Fibroblast of gingiva (primary cell): ENCODE results near the gene CTDNEP1.
"Not testable (repeated sequence)": the region's sequence is repeated elsewhere in the genome, so short reads cannot be mapped to it uniquely, and the experiment has no call there.

ENCODE experiments used
- DNase-seq: peaks from one replicate; pipeline ENCODE4 v3.0.0-alpha.2; 2011; ENCODE audit warnings: low read depth

The CTDNEP1 gene

DNA sequence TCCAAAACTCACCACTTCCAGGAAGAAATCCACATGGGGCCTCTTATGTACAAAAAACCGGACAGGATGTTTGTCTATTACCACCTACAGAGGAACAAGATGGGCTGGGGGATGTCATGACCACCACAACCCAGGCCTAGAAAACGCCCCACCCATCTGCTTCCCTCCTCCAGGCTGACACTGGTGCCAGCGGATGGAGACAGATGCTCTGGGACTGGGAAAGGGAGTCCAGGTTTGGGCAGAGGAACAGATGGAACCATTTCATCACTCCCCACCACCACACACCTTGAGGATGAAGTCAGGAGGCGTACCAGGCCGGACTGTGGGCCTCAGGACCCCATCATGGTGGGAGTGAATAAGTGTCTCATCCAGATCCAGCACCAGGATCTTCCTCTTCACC is 4.8 kb downstream of the CTDNEP1 start:
- no peak for DNase-seq

DNA sequence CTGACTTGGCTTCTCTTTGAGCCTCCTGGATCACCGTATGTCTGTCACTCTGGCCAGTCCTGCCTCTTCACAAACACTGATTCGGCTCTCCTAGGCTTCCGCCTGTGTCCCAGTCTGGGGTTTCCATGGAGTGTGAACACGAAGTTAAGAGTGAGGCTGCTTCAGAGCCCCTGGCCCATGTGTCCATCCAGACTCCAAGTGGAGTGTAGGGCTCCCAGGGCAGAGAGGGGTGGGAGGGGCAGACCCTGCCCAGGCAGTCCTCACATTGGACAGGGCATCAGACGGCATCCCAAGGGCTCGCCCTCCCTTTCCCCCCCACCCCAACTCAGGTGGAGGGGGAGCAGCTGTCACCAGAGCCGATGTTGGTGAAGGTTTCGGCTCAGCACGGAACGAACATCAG is 7.7 kb downstream of the CTDNEP1 start:
- not testable (repeated sequence) for DNase-seq

DNA sequence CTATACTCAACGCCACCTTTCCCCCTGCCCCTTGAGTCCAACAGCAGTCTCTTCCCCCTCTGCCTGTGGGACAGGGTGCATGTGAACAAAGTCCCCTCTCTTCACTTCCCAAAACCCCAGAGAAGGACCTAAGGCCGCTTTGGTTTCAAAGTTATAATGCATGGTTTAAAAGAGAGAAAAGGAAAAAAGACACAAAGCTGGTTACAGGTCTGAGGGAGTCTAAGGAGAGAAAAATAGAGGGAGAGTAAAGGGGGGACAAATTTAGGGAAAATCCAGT is 8.1 kb downstream of the CTDNEP1 start:
- no peak for DNase-seq

DNA sequence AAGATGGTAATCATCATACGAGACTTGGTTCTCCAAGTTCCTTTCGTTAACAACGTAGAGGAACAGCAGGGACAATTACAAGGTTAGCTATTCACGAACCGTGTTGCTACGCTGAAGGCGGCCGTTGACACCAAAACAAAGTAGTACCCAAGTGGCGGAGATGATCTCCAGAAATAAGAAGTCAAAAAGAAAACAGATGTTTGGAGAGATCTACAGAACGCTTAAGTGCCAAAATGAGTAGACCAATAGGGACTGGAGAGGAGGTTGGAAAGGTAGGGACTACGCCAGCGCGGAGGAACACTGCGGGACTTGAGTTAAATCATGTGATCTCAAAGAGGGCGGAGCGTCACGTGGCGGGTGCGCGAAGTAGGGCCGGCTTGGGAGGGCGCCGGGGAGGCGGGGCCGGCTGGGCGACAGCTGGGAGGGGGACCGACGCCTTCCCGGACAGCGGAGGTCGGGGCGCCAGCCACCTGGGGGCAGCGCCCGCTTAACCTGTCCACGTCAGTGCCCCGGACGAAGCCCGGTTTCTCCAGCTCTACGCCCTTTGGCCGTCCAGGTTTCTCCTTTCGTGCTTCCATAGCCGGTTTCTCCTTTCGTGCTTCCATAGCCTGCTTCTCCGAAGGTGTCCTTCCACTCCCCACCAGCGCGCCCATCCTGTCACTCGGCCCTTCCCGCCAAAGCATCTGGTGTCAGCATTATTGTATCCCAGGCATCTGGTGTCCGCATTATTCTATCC is 8.6 kb downstream of the CTDNEP1 start:
- peak; percentile 98 for DNase-seq

DNA sequence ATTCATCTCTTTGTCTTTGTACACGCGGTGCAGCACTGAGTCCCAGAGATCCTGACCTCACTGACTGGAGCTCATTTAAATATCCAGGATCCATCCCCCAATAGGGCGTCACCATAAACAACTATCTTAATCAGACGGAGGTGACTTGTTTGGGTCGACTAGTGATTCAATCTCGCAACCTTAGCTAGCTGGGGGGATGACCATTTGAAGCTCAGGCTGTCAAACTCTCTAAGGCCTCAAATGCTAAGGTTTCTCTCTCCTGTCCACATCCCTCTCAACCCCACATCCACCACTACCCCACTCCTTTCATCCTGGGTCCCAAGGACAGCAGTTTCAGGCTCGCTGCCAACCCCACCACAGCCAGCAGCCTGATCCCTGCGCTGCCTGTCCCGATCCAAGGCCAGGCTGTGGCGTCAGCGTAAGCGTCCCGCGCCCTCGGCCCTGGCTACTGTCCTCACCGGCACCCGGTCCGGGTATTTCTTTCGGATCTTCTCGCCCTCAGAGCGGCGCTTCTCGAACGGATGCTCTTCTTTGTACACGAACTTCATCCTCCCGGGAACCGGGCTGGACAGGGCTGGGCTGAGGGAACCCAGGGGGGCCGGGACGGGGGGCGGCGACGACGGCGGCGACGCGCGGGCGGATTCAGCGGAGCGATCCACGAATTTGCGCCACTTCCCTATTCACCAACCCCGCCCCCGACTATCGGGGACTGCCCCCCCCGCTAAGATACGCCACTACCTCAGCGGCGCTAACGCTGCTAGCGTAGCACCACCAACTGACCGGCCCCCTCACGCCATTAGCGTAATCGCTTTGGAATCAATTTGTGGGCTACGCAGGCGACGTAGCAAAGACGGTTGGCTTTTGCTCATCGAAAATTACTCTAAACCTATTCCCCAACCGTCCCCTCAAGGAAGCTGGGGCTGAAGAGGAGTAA is 9.5 kb downstream of the CTDNEP1 start, which contains the start of gene GABARAP:
TSS of gene GABARAP (minus strand) at position 667 of the 934 bp plus-strand sequence. CDS start at position 548, 119 bp downstream.
- DNase-seq = peak; percentile 93

DNA sequence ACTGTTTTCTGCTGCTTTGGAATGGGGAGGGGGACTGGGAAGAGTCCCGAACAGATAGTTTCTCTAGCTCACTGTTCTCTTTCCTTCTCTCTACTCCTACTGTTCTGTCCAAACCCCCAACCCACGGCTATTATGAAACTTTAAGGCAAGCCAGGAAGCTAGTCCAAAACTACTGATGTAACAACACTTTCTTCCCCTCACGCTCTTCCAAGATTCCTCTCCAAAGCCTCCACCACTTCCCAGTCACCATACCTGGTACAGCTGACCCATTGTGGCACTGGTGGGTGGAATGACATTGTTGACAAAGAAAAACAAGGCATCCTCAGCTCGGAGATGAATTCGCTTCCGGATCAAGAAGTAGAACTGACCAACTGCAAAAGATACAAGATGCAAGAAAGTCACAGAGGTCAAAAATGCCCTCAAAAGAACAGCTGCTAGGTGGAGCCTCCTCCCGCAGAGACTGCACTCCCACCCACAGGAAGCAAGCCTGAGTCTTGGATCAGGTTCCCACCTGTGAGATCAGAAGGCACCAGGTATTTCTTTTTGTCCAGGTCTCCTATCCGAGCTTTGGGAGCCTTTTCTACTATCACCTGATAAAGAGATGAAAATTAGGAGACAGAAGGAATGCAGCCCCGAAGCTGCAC is 10.3 kb downstream of the CTDNEP1 start:
- no peak for DNase-seq

DNA sequence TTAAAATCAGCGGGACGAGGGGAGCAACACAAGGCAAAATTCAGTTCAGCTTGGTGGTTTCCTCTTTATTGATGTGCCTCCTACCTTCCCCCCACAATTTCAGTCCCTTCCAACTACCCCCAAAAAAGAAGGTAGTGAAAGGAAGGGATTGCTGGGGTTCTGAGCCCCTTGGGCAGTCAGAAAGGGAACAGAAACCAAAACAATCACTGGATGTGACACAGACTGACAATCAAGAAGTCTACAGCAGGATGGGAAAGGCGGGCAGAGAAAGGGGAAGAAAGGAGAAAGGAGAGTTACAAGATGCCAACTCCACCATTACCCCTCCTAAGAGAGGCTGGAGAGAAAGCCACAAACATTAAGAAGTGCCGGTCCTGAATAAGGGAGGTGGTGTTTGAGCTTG is 11.2 kb downstream of the CTDNEP1 start:
- no peak for DNase-seq

DNA sequence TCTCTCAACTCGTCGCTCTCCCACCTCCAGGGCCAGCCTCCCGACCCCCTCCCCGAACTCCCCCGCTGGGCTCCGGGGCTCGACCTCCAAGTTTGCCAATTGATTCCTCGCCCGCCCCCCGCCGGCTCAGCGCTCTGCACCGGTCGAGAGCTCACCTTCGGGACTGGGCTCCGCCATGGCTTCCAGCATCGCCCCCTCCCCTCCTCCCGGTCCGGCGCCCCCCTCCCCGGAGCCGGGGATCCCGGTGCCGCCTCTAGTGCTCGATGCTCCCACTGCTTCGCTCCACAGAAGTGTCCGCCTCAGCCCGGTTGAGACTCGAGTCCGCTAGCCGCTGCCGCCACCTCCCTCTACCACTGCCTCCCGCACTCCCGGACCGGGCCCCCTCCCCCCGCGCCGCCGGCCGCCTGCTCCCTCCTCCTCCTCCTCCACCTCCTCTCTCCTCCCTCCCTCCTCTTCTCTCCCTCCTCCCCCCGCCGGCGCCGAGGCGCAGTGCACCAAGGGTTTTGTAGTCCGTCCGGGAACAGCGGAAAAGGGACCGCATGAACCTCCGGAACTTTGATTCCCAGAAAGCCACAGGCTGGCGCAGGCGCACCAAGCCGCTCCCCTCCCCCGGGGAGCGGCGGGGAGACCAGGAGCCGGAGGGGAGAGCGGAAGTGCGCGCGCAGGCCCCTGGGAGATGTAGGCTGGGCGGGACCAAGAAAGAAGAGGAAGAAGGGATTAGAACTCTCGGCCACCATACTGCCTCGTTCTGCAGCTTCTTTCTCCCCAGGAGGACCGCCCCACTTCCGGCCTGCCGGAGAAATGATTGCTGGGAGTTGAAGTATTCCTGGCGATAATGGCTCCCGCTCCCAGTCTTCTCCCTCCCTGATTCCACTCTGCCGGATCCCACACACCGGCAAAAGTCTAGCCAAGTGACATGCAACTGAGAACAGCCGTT is 12.2 kb downstream of the CTDNEP1 start, which contains the start of gene PHF23:
TSS of gene PHF23 (minus strand) at position 367 of the 937 bp plus-strand sequence. CDS start at position 189, 178 bp downstream.
- DNase-seq = peak; percentile 99

DNA sequence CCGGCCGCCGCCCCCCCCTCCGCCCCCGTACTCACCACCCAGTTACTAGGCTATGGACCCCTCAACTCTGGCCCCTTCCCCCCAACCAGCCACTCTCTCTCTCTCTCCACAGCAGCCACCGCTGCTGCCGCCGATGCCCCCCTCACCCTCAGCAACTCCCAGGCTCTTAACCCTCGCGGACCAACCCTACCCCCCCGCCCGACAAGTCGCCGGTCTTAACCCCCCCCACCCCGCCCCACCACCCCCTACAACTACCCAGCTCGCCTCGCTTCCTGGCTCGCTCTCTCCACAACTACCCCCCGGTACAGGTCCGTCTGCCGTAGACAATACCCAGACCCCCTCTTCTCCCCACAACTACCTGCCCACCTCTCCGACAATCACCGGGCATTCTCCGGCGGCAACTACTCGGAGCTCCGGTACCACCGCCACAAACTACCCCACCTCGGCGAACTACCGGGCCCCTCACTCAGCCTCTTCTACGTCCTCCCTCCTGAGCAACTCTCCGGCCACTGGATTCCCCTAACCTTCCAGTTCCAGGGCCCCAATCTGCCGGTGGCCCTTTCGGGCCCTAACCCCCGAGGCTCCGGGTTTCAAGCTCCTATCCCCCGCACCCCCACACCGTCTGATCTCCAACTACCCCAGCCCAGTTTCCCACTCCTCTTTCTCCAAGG is 13.0 kb downstream of the CTDNEP1 start:
- peak; percentile 40 for DNase-seq

DNA sequence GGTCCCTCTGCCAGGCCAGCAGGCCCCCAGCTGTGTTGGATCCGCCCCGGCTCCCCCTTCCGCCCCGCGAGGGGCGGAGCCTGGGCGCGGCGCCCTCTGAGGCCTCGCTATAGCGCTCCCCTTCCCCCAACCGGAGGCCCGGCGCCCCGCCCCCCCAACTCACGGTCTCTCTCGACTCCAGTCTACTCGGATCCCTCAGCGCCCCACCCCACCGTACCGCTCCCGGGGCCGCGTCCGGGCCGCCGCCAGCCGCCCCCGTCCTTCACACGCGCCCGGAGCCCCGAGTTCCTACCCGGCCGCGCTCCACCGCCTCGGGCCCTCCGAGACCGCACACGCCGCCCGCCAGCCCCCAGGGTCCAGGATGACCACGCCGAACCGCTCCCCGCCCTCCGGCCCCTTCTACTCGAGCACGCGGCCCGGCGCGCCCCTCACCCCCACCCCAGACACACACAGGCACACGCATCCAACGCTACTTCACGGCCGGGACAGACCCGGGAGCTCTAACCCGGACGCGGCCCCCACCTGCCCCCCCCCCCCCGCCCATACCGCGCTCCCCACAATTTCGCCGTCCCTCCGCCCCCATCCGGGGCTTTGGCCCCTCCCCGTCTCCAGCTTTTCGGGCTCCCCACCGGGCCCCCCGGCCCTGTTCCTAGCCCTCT is 13.6 kb downstream of the CTDNEP1 start:
- peak; percentile 64 for DNase-seq

DNA sequence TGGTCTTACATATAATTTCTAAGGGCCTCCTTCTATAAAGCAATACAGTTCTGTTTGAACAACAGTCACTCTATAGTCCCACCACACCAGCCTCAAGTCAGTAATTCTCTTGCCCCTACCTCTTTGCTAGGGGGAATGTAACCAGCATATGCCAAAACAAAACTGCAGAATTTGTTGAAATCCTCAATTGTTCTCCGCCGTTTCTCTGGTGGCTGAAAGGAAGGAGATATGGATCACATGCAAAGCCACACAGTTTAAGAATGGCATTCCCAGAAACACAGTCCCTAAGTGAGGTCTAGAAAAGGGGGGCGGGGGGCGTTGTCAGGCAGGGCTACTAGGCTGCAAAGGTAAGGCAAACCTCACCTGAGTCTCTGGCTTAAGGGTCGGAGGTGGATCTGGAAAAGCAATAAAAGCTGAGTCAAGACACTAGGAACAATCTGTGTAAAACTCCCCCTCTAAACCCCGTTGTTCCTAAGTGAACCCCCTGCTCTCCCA is 14.2 kb downstream of the CTDNEP1 start:
- DNase-seq = no peak

DNA sequence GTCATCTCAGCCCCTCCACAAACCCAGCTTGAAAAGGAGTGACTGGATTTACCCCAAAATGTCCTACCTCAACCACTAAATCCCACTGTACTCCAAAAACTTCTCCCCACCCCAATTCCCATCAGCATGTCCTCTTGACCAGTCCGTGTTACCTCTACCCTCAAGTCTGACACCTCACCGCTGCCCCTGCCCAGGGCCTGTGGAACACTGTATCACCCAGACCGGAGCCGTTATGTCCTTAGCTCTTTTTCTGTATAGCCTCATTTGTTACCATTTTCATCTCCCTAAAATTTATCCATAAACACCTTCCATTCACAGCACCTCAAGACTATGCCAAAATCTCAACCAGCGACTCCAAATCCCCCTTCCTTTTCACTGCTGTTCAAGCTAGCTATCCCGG is 14.7 kb downstream of the CTDNEP1 start:
- no peak for DNase-seq

DNA sequence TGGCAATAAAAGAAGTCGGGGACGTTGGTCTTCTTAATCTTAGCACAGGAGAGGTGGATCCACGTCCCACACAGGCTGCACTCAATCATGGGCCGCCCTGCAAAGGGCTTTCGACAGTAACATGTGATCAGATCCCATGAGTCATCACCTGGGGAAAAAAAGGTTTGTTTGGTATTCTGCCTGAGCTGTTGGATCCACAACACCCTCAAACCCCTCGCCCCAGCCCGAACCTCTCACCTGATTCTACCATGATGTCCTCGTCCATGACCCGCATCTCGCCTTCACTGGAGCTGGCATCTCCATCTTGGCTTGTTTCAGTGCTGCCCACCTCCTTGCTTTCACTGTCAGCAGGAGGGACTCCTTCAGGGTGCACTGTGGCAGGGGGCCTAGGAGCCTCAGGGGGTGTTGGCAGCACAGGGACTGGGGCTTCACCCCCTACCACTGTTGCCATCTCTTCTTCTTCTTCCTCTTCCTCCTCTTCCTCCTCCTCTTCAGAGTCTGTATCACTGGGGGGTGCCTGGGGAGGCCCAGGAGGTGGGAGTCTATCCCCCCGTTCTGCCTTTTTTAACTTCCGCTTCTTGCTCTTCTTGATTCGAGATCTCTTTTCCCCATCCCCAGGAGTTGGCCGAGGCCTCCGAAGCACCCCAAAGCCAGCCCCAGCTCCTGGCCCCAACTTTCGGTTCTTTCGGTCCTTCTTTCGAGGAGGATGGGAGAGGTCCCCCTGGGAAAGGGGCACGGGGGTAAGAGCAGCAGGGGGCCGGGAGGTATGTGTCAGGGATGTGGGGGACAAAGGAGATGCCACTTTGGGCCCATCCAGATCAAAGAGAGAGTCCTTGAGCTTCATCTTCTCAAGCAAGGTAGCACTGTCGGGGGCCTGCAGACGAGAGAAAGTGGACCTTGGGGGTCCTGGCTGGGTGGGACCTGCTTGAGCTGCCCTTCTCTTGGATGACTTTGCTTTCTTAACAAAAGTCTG is 15.6 kb downstream of the CTDNEP1 start:
- DNase-seq = no peak

DNA sequence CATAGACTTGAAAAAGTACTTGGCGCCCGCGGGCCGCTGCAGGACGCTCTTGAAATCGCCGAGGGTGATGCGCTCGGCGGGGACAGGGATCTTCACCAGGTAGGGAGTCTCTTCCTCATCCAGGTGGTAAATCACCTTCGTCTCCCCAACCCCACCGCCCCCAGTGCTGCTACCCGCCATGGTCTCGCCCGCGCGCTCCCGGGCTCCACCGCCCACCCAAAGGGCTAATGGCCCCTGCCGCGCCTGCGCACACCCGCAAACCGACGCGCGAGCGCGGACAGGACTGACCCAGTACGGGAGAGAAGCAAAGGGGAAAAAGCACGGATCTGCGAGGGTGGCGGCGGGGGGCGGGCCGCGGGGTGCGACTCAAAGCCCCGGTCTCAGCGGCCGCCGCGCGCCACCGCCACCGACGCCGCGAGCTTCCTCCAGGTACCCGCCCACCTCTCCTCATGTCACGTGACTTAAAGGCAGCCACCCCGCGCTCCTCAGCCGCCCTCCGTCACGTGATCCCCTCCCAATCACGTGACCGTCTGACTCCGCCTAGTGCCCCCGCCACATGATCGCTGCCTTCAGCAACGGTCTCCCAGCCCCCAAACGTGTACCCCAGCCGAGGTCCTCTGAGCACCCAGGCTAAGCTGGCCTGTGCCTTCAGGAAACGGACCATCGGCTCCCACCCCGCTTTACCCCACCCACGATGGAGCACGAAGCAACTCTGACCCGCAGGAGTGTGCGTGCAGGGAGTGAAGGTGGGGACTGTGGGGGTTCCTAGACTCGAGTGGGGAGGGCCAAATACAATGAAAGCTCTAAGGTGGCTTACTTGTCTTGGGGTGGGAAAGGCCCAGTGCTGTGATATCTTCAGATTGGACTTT is 17.2 kb downstream of the CTDNEP1 start, which contains the start of gene DVL2:
TSS of gene DVL2 (minus strand) at position 435 of the 869 bp plus-strand sequence. CDS start at position 180, 255 bp downstream.
- DNase-seq = peak; percentile 95

DNA sequence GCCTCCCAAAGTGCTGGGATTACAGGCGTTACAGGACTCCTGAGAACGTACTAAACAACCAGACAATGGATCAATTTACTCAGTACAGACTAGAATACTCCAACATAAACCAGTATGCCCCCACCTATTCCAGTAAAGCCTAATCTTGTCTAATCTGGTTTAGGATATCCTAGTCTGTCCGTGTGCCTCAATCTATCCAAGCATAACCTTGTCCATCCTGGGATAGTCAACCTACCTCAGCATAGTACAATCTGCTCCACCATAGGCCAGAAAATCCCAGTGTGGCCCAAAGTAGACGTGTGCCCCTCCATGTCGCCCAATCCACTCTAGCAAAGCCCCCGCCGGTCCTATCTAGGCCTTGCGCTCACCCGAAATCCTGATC is 17.8 kb downstream of the CTDNEP1 start:
- DNase-seq = no peak

DNA sequence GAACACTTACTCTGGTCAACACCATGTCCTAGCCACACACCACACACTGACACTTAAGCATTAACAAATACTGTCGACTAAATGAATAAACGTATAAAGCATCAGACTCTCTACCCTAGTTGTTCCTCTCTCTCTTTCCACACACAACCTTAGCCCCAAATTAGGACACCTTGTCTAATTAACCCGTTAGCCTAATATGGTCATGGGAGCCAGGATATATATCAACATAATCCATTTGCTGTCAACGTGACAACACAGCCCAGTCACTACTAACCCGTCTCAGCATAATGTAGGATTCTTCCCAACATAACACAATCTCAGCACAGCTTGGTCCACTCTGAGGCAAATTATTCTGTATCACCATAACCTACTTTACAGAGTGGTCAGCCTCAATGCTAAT is 19.4 kb downstream of the CTDNEP1 start:
- no peak for DNase-seq

DNA sequence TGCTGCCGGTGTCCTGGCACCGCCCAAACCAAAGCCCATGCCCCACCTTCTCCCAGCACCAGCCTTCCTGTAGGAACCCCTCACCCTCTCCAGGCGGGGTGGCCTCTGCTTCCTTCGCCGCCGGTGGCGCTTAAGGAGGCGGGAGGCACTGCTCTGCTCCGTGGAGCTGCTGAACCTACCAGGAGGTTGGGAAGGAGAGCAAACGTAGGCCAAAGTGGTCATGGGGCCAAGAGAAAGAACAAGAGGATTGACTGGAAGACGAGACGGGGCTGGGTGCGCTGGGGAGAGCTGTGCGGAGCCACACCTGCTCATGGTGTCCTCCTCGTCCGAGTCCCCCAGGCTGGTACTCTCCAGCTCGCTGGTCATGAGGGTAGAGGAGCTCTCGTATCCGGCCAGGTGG is 22.0 kb downstream of the CTDNEP1 start:
- no peak for DNase-seq

DNA sequence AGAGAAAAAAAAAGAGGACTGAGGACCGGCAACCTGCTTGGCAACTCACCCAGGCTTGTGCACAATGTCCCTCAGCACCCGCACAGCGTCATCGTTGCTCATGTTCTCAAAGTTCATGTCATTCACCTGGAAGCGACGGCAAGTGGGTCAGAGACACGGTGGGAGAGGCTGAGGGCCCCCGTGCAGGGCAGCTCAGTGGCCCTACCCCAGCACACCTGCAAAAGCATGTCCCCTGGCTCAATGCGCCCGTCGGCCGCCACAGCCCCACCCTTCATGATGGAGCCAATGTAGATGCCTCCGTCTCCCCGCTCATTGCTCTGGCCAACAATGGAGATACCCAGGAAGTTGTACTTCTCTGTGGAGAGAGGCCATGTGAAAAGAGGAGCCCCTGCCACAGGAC is 22.6 kb downstream of the CTDNEP1 start:
- no peak for DNase-seq
